ENCODE data around the gene PPIF.

DNA sequence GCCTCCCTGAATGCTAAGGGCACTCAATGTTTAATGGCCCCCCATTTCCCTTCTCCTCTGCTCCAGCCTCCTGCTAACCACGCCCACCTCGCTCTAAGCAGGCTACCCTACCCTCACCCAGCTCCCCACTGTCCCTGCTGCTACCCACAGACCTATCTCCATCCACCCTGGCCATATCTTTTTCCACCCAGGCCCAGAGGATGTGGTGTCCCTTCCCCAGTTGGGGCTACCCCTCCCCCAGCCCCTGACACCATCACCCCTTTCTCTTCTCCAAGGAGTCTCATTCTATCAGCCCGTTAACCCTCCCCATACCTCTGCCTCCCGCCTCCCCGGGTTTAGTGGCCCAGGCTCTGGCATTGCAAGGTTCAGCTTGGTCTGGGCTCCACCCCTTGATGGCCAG is 28.9 kb upstream of the PPIF start:
- TF ChIP-seq POLR2A (IDR thresholded peaks at IDR 0.05): no peak
- TF ChIP-seq, protein P1, sequence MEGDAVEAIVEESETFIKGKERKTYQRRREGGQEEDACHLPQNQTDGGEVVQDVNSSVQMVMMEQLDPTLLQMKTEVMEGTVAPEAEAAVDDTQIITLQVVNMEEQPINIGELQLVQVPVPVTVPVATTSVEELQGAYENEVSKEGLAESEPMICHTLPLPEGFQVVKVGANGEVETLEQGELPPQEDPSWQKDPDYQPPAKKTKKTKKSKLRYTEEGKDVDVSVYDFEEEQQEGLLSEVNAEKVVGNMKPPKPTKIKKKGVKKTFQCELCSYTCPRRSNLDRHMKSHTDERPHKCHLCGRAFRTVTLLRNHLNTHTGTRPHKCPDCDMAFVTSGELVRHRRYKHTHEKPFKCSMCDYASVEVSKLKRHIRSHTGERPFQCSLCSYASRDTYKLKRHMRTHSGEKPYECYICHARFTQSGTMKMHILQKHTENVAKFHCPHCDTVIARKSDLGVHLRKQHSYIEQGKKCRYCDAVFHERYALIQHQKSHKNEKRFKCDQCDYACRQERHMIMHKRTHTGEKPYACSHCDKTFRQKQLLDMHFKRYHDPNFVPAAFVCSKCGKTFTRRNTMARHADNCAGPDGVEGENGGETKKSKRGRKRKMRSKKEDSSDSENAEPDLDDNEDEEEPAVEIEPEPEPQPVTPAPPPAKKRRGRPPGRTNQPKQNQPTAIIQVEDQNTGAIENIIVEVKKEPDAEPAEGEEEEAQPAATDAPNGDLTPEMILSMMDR (IDR thresholded peaks at IDR 0.05): no peak

Measured in testis (tissue), 2 donors.